ENCODE measurements around the gene PRKCG.

DNA sequence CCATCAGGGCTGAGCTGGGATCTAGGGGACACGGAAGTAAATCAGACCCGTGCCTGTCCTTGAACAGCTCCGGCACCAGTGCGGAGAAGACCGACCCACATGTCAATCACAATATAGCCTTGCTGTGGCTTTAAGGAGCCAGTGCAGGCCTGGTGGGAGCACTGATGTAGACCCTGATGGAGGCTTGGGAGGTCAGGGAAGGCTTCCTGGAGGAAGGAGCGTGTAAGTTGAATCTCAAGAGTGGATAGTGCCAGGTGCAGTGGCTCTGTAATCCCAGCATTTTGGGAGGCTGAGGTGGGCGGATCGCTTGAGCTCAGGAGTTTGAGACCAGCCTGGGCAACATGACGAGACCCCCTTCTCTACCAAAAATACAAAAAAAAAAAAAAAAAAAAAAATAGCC is 70.0 kb downstream of the PRKCG start:
- TF ChIP-seq, protein P1, sequence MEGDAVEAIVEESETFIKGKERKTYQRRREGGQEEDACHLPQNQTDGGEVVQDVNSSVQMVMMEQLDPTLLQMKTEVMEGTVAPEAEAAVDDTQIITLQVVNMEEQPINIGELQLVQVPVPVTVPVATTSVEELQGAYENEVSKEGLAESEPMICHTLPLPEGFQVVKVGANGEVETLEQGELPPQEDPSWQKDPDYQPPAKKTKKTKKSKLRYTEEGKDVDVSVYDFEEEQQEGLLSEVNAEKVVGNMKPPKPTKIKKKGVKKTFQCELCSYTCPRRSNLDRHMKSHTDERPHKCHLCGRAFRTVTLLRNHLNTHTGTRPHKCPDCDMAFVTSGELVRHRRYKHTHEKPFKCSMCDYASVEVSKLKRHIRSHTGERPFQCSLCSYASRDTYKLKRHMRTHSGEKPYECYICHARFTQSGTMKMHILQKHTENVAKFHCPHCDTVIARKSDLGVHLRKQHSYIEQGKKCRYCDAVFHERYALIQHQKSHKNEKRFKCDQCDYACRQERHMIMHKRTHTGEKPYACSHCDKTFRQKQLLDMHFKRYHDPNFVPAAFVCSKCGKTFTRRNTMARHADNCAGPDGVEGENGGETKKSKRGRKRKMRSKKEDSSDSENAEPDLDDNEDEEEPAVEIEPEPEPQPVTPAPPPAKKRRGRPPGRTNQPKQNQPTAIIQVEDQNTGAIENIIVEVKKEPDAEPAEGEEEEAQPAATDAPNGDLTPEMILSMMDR (IDR thresholded peaks at IDR 0.05) = no peak
- no peak for TF ChIP-seq EZH2phosphoT487 (IDR thresholded peaks at IDR 0.05)
- TF ChIP-seq EZH2 (IDR thresholded peaks at IDR 0.05) = no peak
